GM12878 (cell line): ENCODE measurements around the gene NLN. TPM values are rescaled to one million over a fixed set of nuclear protein-coding genes. Genes with fewer than 3 reads are reported as not detected.

Experiments
- ATAC-seq: fragments of 200-7000 bp; cut with Tn5 transposase; 3 replicates; pipeline ENCODE4 v1.9.1; 2020; ENCODE audit warnings: mild to moderate bottlenecking, moderate library complexity
- BruUV-seq: library from RNA; stranded (reverse); fragments of 400-500 nt; replicated peaks from 2 replicates; lab custom pipeline; 2021; lab: Mats Ljungman, UMichigan
- CTCF ChIA-PET: fragments of 300-600 bp; sonication (Branson Sonifier 250); formaldehyde crosslinking; extraction: SDS; loops from one replicate; lab custom pipeline; 2021; ENCODE audit warnings: inconsistent platforms; lab: Yijun Ruan, JAX
- POLR2A ChIA-PET: fragments of 350-600 bp; formaldehyde crosslinking; extraction: SDS; loops from one replicate; lab custom pipeline; 2021; ENCODE audit warnings: inconsistent platforms; lab: Charles Lee
- RAD21 ChIA-PET: fragments of 300-600 bp; sonication (Branson Sonifier 250); formaldehyde crosslinking; loops from one replicate; lab custom pipeline; 2023; ENCODE audit warnings: antibody characterized with exemption; ENCODE audit not compliant: unreplicated experiment; lab: Charles Lee
- SMC1A ChIA-PET: fragments of 300-600 bp; sonication (Branson Sonifier 250); formaldehyde crosslinking; loops from one replicate; lab custom pipeline; 2023; ENCODE audit not compliant: unreplicated experiment, uncharacterized antibody; lab: Charles Lee
- DNase-seq: peaks from one replicate; pipeline ENCODE4 v3.0.0-alpha.2; 2011; ENCODE audit warnings: low read depth, low spot score
- FAIRE-seq: peaks from 3 replicates; lab custom pipeline; 2011; peaks lifted over from hg19 to GRCh38; lab: Jason Lieb, UNC
- H2AFZ ChIP-seq: 2 replicates; pipeline ENCODE4 v1.6.0; 2011; ENCODE audit warnings: low read depth, low read length, control low read depth; ENCODE audit not compliant: control insufficient read depth
- H3K27ac ChIP-seq: 2 replicates; pipeline ENCODE4 v1.5.1; 2011; ENCODE audit warnings: control low read depth; ENCODE audit not compliant: control insufficient read depth, insufficient read depth
- H3K27me3 ChIP-seq, 2 experiments: replicated peaks in 1 of 2; 2 replicates each; pipeline versions ENCODE4 v1.6.0 to v1.6.1; 2011; ENCODE audit warnings: low read length in 1 of 2; ENCODE audit not compliant: control insufficient read depth in 2 of 2, insufficient read depth in 2 of 2
- H3K36me3 ChIP-seq, 2 experiments: 2 replicates each; pipeline ENCODE4 v1.5.1; 2011; ENCODE audit warnings: low read length in 1 of 2; ENCODE audit not compliant: control insufficient read depth in 2 of 2, insufficient read depth in 2 of 2
- H3K4me1 ChIP-seq: 2 replicates; pipeline ENCODE4 v1.6.1; 2011; ENCODE audit warnings: mild to moderate bottlenecking, low read length, moderate library complexity, mixed read lengths; ENCODE audit not compliant: control insufficient read depth, insufficient read depth
- H3K4me2 ChIP-seq: 2 replicates; pipeline ENCODE4 v1.6.0; 2011; ENCODE audit warnings: control low read depth; ENCODE audit not compliant: control insufficient read depth, insufficient read depth
- H3K4me3 ChIP-seq: fragments of 200-600 bp; sonication (generic); 2 replicates; pipeline ENCODE4 v1.5.1; 2016
- H3K79me2 ChIP-seq: 2 replicates; pipeline ENCODE4 v1.6.0; 2011; ENCODE audit warnings: low read length; ENCODE audit not compliant: control insufficient read depth, insufficient read depth
- H3K9ac ChIP-seq: 2 replicates; pipeline ENCODE4 v1.8.0; 2011; ENCODE audit warnings: low read length, control low read depth, mixed read lengths; ENCODE audit not compliant: control insufficient read depth, insufficient read depth
- H3K9me3 ChIP-seq: replicated peaks from 3 replicates; pipeline ENCODE4 v1.5.1; 2011; ENCODE audit warnings: mild to moderate bottlenecking, low read length; ENCODE audit not compliant: control insufficient read depth, insufficient read depth
- H4K20me1 ChIP-seq: 2 replicates; pipeline ENCODE4 v1.6.0; 2011; ENCODE audit not compliant: control insufficient read depth, insufficient read depth
- CHD2 ChIP-seq: IDR thresholded peaks from 2 replicates; pipeline ENCODE4 v1.6.1; 2011; ENCODE audit warnings: low read depth, low read length, improper control_type of control experiment, borderline replicate concordance
- IKZF2 ChIP-seq, 2 experiments: fragments of 450-650 bp; IDR thresholded peaks; 2 replicates each; pipeline ENCODE4 v1.6.1; 2017; ENCODE audit warnings: mild to moderate bottlenecking in 2 of 2, moderate library complexity in 2 of 2
- KAT2A ChIP-seq: conservative IDR thresholded peaks from 2 replicates; pipeline ENCODE4 v1.6.1; 2011; ENCODE audit warnings: low read depth, low read length; ENCODE audit not compliant: control insufficient read depth
- MYB ChIP-seq: fragments of 150-350 bp; IDR thresholded peaks from 2 replicates; pipeline ENCODE4 v1.6.1; 2014; ENCODE audit warnings: mild to moderate bottlenecking, low read depth, low read length, borderline replicate concordance
- NR2C2 ChIP-seq: IDR thresholded peaks from 2 replicates; pipeline ENCODE4 v1.6.1; 2011; ENCODE audit warnings: borderline replicate concordance, low read depth; ENCODE audit not compliant: control insufficient read depth, insufficient read length
- SP1 ChIP-seq: IDR thresholded peaks from one replicate; pipeline ENCODE4 v1.6.1; 2011; ENCODE audit warnings: low read depth, low read length
- SUPT20H ChIP-seq: IDR thresholded peaks from 2 replicates; pipeline ENCODE4 v1.6.1; 2011; ENCODE audit warnings: low read depth, mild to moderate bottlenecking, low read length, moderate library complexity, borderline replicate concordance; ENCODE audit not compliant: control insufficient read depth
- ZNF207 ChIP-seq: fragments of 450-650 bp; IDR thresholded peaks from 2 replicates; pipeline ENCODE4 v1.6.1; 2014; ENCODE audit warnings: antibody characterized with exemption, mild to moderate bottlenecking, borderline replicate concordance
- WGBS: methylation state at CpG from one replicate; pipeline ENCODE4 v1.1.6; 2016; ENCODE audit warnings: low lambda C conversion rate; ENCODE audit not compliant: insufficient replicate concordance, insufficient coverage; ENCODE audit errors: missing lambda C conversion rate; 5-methylcytosine and 5-hydroxymethylcytosine counted together
- in situ Hi-C: fragments of 300-500 bp; cut with MboI; formaldehyde crosslinking; loops from 9 replicates; pipeline ENCODE4 v1.14.3; 2018; ENCODE audit warnings: mixed read lengths
- intact Hi-C: fragments of 100-400 bp; cut with micrococcal nuclease; formaldehyde crosslinking; loops from one replicate; pipeline ENCODE4 v1.14.2; 2022; ENCODE audit not compliant: unreplicated experiment
- polyA plus RNA-seq, 11 experiments: library from polyadenylated mRNA; depleted of rRNA in 4 of 11; unstranded in 6 of 11; stranded (reverse) in 5 of 11; fragments of >200 nt; fragmentation: Nextera tagmentation in 4 of 11; fragmentation: Illumina TruSeq in 1 of 11; extraction: Ambion mirVana in 4 of 11; extraction: Trizol in 1 of 11; gene quantifications; 1 replicate in 1 of 11; 2 replicates in 10 of 11; pipeline versions ENCODE4 v1.2.1 to v1.2.3, GENCODE V29; 2011 to 2016; ENCODE audit warnings: inconsistent platforms in 2 of 11, missing spikeins in 2 of 11, low read depth in 1 of 11
- total RNA-seq, 4 experiments: library from RNA; depleted of rRNA in 3 of 4; stranded (reverse); fragments of >200 nt in 3 of 4; fragmentation: Illumina TruSeq in 1 of 4; extraction: Trizol in 1 of 4; gene quantifications; 2 replicates each; pipeline versions ENCODE4 v1.2.1 to v1.2.3, GENCODE V29; 2013 to 2021
- TF ChIP-seq, protein P1 (sequence below): fragments of 450-650 bp; IDR thresholded peaks from 2 replicates; pipeline ENCODE4 v1.6.1; 2017; ENCODE audit warnings: antibody characterized with exemption, mild to moderate bottlenecking, moderate library complexity
- TF ChIP-seq, protein P2 (sequence below): fragments of 450-650 bp; IDR thresholded peaks from 2 replicates; pipeline ENCODE4 v1.6.1; 2017; ENCODE audit warnings: mild to moderate bottlenecking
- TF ChIP-seq, protein P3 (sequence below): fragments of 450-650 bp; conservative IDR thresholded peaks from 2 replicates; pipeline ENCODE4 v1.6.1; 2017; ENCODE audit warnings: mild to moderate bottlenecking, moderate library complexity

The NLN gene
- total and polyA plus RNA-seq, 10 of the 15 experiments (the other 5 are each of a cell fraction or from before 2014, with no cell fraction given): 6.8 to 56.9 (median 33.3) TPM

DNA sequence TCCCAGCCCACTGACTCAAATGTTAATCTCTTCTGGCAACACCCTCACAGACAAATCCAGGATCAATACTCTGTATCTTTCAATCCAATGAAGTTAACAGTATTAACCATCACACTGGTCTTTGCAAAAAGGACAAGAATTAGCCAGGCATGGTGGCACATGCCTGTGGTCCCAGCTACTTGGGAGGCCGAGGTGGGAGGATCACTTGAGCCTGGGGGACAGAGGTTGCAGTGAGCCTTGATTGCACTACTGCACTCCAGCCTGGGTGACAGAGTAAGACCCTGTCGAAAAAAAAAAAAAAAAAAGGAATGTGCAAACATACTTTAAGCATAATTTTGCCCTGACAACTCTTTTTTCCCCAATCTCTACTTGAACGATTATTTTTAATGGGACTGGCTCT, 146.5 kb downstream of the NLN start:
- H2AFZ ChIP-seq: no peak overlapping the region
- in situ Hi-C loops (no loop called here), intact Hi-C loops (no loop called here)
- no peak for TF ChIP-seq NR2C2
- no peak for TF ChIP-seq CHD2
- no peak for TF ChIP-seq ZNF207
- TF ChIP-seq IKZF2 (IDR thresholded peaks at IDR 0.05): no peak
- no peak for TF ChIP-seq SUPT20H
- TF ChIP-seq, protein P1, sequence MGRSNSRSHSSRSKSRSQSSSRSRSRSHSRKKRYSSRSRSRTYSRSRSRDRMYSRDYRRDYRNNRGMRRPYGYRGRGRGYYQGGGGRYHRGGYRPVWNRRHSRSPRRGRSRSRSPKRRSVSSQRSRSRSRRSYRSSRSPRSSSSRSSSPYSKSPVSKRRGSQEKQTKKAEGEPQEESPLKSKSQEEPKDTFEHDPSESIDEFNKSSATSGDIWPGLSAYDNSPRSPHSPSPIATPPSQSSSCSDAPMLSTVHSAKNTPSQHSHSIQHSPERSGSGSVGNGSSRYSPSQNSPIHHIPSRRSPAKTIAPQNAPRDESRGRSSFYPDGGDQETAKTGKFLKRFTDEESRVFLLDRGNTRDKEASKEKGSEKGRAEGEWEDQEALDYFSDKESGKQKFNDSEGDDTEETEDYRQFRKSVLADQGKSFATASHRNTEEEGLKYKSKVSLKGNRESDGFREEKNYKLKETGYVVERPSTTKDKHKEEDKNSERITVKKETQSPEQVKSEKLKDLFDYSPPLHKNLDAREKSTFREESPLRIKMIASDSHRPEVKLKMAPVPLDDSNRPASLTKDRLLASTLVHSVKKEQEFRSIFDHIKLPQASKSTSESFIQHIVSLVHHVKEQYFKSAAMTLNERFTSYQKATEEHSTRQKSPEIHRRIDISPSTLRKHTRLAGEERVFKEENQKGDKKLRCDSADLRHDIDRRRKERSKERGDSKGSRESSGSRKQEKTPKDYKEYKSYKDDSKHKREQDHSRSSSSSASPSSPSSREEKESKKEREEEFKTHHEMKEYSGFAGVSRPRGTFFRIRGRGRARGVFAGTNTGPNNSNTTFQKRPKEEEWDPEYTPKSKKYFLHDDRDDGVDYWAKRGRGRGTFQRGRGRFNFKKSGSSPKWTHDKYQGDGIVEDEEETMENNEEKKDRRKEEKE: no peak
- TF ChIP-seq, protein P2, sequence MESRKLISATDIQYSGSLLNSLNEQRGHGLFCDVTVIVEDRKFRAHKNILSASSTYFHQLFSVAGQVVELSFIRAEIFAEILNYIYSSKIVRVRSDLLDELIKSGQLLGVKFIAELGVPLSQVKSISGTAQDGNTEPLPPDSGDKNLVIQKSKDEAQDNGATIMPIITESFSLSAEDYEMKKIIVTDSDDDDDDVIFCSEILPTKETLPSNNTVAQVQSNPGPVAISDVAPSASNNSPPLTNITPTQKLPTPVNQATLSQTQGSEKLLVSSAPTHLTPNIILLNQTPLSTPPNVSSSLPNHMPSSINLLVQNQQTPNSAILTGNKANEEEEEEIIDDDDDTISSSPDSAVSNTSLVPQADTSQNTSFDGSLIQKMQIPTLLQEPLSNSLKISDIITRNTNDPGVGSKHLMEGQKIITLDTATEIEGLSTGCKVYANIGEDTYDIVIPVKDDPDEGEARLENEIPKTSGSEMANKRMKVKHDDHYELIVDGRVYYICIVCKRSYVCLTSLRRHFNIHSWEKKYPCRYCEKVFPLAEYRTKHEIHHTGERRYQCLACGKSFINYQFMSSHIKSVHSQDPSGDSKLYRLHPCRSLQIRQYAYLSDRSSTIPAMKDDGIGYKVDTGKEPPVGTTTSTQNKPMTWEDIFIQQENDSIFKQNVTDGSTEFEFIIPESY: no peak
- TF ChIP-seq SP1: no peak
- TF ChIP-seq KAT2A: no peak
- TF ChIP-seq, protein P3, sequence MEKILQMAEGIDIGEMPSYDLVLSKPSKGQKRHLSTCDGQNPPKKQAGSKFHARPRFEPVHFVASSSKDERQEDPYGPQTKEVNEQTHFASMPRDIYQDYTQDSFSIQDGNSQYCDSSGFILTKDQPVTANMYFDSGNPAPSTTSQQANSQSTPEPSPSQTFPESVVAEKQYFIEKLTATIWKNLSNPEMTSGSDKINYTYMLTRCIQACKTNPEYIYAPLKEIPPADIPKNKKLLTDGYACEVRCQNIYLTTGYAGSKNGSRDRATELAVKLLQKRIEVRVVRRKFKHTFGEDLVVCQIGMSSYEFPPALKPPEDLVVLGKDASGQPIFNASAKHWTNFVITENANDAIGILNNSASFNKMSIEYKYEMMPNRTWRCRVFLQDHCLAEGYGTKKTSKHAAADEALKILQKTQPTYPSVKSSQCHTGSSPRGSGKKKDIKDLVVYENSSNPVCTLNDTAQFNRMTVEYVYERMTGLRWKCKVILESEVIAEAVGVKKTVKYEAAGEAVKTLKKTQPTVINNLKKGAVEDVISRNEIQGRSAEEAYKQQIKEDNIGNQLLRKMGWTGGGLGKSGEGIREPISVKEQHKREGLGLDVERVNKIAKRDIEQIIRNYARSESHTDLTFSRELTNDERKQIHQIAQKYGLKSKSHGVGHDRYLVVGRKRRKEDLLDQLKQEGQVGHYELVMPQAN: no peak
- TF ChIP-seq MYB: no peak
- H3K27ac ChIP-seq: no peak overlapping the region
- H3K4me3 ChIP-seq: no peak overlapping the region
- no peaks in the 10 kb centered on the region for H3K79me2 ChIP-seq
- no peak overlapping the region for H3K9ac ChIP-seq
- H3K4me2 ChIP-seq: no peak overlapping the region
- ChIA-PET CTCF (no interaction called here), SMC1A (no interaction called here), POLR2A (no interaction called here), RAD21 (no interaction called here)
- ATAC-seq (no peak), DNase-seq (no peak), FAIRE-seq (no peak)
- WGBS: 44% methylated on average over 3 of the region's 3 CpGs
- no TSS peak for BruUV-seq
- H3K9me3 ChIP-seq: no peaks in the 10 kb centered on the region
- no peaks in the 10 kb centered on the region for H3K36me3 ChIP-seq
- H3K4me1 ChIP-seq: no peaks in the 10 kb centered on the region
- no peaks in the 10 kb centered on the region for H4K20me1 ChIP-seq
- no peaks in the 10 kb centered on the region for H3K27me3 ChIP-seq
